Activated naive CD8-positive, alpha-beta T cell (primary cell): ENCODE results near the gene CRY1.

Experiments
- H3K27ac Mint-ChIP-seq: one replicate; pipeline ENCODE4 v1.8.0; 2021; ENCODE audit warnings: mixed read lengths
- H3K27me3 Mint-ChIP-seq: one replicate; pipeline ENCODE4 v1.8.0; 2021; ENCODE audit warnings: mixed read lengths
- H3K36me3 Mint-ChIP-seq: one replicate; pipeline ENCODE4 v1.8.0; 2021; ENCODE audit warnings: mixed read lengths
- H3K4me1 Mint-ChIP-seq: one replicate; pipeline ENCODE4 v1.8.0; 2021; ENCODE audit warnings: low read depth, mixed read lengths
- H3K4me3 Mint-ChIP-seq: one replicate; pipeline ENCODE4 v1.8.0; 2021; ENCODE audit warnings: mild to moderate bottlenecking, mixed read lengths
- H3K9me3 Mint-ChIP-seq: one replicate; pipeline ENCODE4 v1.8.0; 2021; ENCODE audit warnings: low read depth, mixed read lengths

CRY1 gene

DNA sequence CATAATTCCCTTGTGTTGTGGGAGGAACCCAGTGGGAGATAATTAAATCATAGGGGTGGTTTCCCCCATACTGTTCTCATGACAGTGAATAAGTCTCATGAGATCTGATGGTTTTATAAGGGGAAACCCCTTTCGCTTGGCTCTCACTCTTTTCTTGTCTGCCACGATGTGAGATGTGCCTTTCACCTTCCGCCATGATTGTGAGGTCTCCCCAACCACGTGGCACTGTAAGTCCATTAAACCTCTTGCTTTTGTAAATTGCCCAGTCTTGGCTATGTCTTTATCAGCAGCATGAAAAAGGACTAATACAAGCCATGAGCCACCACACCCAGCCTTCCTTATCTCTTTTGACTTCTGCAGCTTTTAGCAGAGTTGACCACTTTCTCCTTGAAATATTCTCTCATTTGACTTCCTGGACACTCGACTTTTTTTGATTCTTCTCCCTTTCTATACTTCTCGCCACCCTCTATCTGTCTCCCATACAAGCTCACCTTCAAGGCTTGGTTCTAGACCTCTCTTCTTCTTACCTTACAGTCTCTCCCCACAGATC lies 108.7 kb downstream of the CRY1 start:
- H3K36me3 Mint-ChIP-seq, result peaks cover 20% of the 10 kb centered on the region
- H3K27me3 Mint-ChIP-seq, result no peaks in the 10 kb centered on the region
- peak overlapping the region; percentile 67 for H3K27ac Mint-ChIP-seq
- H3K4me3 Mint-ChIP-seq, result peak overlapping the region; percentile 57
- peaks cover 8% of the 10 kb centered on the region for H3K9me3 Mint-ChIP-seq
- H3K4me1 Mint-ChIP-seq, result peaks cover 48% of the 10 kb centered on the region

DNA sequence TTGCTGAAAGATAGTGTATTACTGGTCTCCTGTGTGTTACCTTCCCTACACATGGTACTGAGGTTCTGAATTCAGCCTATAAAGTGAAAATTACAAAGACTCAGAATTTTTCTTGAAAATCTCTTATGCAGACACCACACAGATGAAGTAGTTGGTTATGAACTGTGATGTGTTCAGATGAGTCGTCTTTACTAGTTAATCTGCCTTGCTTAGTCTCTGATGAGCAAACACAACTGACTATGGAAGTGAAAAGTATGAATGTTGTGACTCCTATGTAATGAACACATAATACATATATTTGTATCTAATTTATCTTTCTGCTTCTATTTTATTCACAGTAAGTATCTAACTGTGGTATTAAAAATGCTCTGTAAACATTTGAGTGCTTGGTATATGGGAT lies 111.1 kb downstream of the CRY1 start:
- Mint-ChIP-seq H3K27ac (no peak overlapping the region), H3K4me1 (peaks cover 45% of the 10 kb centered on the region), H3K9me3 (peaks cover 8% of the 10 kb centered on the region), H3K27me3 (no peaks in the 10 kb centered on the region), H3K4me3 (no peak overlapping the region), H3K36me3 (peaks cover 26% of the 10 kb centered on the region)

DNA sequence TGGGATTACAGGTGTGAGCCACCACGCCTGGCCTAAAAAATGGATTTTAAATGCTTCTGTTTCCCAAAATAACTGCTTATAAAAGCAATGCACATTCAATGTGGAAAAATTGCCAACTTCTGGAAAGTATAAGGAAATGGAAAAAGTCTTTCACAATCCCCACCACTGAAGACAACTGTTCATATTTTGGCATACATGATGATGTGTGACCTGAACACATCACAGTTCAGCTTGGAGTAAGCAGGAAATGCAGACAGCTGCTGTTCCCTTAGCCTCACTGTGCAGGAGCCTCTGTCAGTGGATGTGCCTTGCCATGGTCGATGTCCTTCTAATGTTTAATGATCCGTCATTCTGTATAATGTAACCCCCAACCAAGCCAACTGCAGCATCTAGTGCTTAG lies 111.6 kb downstream of the CRY1 start:
- peaks cover 42% of the 10 kb centered on the region for H3K4me1 Mint-ChIP-seq

DNA sequence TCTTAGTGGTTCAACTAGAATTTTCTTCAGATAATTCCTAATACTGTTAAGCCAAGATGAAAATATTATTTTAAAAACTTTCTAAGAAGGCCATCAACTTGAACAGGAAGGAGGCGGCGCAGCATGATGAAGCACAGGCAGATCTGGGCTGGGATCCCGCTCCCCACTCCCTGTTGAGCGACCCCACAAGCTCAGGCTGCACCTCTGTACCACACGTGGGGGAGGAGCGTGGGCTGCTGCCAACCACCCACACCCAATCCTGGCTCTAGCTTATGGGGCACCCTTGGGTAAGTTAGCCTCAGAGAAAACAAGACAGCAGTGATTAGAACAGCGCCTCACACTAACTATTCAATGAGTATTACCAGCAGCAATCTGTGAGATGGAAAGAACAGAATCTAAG lies 112.4 kb downstream of the CRY1 start:
- H3K9me3 Mint-ChIP-seq, result peaks cover 8% of the 10 kb centered on the region
- peaks cover 34% of the 10 kb centered on the region for H3K4me1 Mint-ChIP-seq
- H3K36me3 Mint-ChIP-seq, result peaks cover 26% of the 10 kb centered on the region
- no peaks in the 10 kb centered on the region for H3K27me3 Mint-ChIP-seq
- H3K27ac Mint-ChIP-seq, result no peak overlapping the region
- no peak overlapping the region for H3K4me3 Mint-ChIP-seq

More for the DNA sequence above, 111.6 kb downstream of the CRY1 start:
- Mint-ChIP-seq H3K27ac (no peak overlapping the region), H3K4me3 (no peak overlapping the region), H3K27me3 (no peaks in the 10 kb centered on the region), H3K9me3 (peaks cover 8% of the 10 kb centered on the region), H3K36me3 (peaks cover 26% of the 10 kb centered on the region)

DNA sequence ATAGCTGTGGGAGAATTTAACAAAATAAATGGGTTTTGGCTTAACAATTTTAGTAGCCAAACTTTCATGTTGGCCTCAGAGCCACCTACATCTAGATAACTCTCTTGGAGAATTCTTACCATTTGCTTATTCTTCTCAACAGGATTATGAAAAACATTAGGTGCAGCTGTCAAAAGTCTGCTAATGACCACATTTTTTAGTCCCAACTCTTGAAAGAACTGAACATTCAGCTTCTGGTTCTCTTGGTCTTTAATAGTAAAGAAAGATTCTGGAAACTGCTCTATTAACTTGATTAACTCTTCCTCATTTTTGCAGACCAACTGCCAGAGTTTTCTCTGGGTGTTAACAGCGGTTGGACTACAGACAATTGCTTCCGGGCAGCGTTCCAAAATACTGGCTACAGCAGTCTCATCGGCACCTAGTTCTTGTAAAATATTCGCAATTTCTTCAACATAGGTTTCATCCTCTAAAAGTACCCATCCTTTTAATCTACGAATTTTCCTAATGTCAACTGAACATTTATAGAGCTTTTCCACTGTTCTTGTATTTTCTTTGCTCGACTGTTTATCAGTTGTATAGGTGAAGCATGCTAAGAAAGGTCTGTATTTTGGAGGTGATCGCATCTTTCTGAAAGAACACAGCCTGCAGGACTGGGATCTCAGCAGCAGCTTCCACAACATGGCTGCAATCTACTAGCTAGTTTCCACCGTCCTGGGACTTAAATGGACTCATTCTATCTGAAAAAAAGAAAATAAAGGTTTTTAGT lies 115.1 kb downstream of the CRY1 start:
- H3K9me3 Mint-ChIP-seq, result no peaks in the 10 kb centered on the region

DNA sequence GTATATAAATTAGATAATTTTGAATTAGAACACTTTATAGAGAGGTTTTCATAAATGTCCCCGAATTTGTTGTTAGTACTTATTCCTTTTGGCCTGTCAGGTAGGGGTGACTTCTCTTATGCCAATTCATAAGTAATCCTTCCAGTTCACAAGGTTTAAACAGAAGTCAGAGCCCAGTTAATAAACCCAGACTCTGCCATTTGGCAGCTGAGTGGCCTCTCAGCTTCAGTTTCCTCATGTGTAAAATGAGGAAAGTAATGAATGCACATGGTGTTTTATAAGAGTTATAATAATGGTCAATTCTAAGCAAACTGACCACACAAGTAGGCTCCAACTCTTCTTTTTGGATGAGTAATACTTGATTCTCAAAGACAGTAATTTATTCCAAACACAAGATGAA lies 116.7 kb downstream of the CRY1 start:
- Mint-ChIP-seq H3K27me3 (no peaks in the 10 kb centered on the region), H3K4me3 (no peak overlapping the region), H3K27ac (peak overlapping the region; percentile 34), H3K36me3 (peaks cover 6% of the 10 kb centered on the region), H3K9me3 (no peaks in the 10 kb centered on the region), H3K4me1 (peaks cover 24% of the 10 kb centered on the region)

More for the DNA sequence above, 115.1 kb downstream of the CRY1 start:
- Mint-ChIP-seq H3K27me3 (no peaks in the 10 kb centered on the region), H3K4me3 (no peak overlapping the region), H3K36me3 (peaks cover 6% of the 10 kb centered on the region), H3K27ac (peak overlapping the region; percentile 25), H3K4me1 (peaks cover 20% of the 10 kb centered on the region)

DNA sequence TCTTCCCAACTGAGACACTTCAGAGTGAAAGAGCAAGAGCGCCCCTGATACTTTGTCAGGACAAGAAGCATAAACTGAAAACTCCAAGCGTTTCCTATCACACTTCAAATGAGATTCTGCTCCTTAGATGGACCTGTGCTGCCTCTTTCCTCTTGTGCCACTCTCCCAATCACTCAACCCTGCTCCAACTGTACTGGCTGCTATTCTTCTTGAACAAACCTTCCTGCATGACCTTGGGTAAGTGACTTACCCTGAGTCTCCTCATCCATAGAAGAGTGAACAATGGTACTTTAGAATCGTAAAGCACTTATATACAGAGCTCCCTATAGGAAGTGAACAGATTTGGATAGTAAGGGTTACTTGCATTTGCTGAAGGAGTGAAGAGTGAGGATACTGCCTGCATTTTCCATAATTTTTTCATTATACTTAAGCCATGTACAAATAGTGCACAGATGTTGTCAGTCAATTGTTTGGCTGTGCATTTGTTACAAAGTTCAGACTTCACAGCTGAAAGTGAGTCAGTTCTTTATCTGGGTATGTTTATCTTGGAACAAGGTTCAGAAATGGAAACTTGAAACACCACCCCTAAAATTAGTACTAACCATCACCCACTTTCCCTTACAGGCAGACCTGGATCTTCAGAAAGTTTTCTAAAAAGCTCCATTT lies 117.2 kb downstream of the CRY1 start:
- H3K27me3 Mint-ChIP-seq, result no peaks in the 10 kb centered on the region
- no peak overlapping the region for H3K4me3 Mint-ChIP-seq
- no peaks in the 10 kb centered on the region for H3K9me3 Mint-ChIP-seq
- peak overlapping the region; percentile 47 for H3K27ac Mint-ChIP-seq
- H3K36me3 Mint-ChIP-seq, result peaks cover 6% of the 10 kb centered on the region
- H3K4me1 Mint-ChIP-seq, result peaks cover 27% of the 10 kb centered on the region

DNA sequence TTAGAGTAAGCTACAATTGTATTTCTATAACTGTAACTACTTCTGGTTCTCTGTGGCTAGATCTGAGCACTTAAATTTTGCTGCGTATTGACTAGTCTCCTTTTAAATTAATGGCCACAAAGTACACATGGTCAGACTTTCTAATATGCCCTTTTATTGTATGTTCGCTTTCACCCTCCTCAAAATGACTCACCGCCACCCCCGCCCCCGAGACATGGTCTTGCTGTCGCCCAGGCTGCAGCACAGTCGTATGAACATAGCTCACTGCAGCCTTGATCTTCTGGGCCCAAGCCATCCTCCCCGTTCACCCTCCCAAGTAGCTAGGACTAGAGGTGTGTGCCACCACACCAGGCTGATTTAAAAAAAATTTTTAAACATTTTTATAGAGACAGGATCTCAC lies 118.3 kb downstream of the CRY1 start:
- H3K9me3 Mint-ChIP-seq, result no peaks in the 10 kb centered on the region
- H3K27ac Mint-ChIP-seq, result no peak overlapping the region
- H3K4me1 Mint-ChIP-seq, result peaks cover 26% of the 10 kb centered on the region
- peaks cover 9% of the 10 kb centered on the region for H3K36me3 Mint-ChIP-seq
- no peaks in the 10 kb centered on the region for H3K27me3 Mint-ChIP-seq
- no peak overlapping the region for H3K4me3 Mint-ChIP-seq

DNA sequence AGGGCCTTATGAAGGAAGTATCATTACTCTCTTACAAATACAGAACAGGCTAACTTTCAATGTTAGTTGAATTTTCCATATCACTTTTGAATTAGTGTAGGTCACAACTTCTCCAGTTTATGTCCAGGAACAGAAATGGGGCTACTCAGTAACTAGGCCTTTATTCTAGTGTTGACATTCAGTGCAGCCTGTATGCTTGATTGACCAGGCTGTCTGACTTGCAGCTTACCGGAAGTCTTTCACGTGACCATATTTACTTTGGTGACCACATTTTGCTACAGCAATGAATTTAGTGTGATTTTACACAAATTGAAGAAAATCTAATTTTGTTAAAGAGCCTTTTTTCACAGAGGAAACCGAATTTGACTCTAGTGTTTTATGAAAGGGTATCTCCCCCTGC lies 118.8 kb downstream of the CRY1 start:
- Mint-ChIP-seq H3K27me3 (no peaks in the 10 kb centered on the region), H3K9me3 (no peaks in the 10 kb centered on the region), H3K4me1 (peaks cover 26% of the 10 kb centered on the region), H3K36me3 (peaks cover 12% of the 10 kb centered on the region), H3K4me3 (no peak overlapping the region), H3K27ac (peak overlapping the region; percentile 42)

DNA sequence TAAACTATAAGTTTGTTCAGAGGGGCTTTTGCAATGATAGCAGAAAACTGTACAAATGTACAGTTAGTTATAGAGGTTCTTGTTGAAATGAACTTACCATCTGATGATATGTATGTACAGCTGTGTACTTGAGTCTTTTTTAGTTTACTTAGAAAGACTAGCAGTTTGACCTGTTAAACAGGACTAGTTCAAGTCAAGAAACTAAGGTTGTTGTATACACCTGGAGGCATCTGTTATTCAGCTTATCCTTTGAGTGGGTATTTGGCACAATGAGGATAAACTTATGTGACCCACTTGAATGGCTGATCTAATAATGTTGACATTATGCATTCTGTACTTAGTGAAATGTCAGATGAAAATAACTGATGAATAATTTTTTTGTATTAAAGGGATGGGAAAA lies 119.8 kb downstream of the CRY1 start:
- Mint-ChIP-seq H3K4me1 (peaks cover 24% of the 10 kb centered on the region), H3K9me3 (no peaks in the 10 kb centered on the region), H3K36me3 (peaks cover 9% of the 10 kb centered on the region), H3K4me3 (no peak overlapping the region), H3K27ac (peak overlapping the region; percentile 11), H3K27me3 (no peaks in the 10 kb centered on the region)

DNA sequence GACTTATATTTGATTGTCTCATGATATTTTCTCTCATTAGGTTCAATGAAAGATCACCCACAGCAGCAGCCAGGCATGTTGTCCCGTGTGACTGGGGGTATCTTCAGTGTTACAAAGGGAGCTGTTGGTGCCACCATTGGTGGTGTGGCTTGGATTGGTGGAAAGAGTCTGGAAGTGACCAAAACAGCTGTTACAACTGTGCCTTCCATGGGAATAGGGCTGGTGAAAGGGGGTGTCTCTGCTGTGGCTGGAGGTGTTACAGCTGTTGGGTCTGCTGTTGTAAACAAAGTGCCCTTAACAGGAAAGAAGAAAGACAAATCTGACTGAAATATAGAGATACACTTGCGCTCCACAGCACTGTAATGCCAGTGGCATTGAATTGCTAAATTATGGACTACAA lies 122.3 kb downstream of the CRY1 start:
- Mint-ChIP-seq H3K27me3 (no peaks in the 10 kb centered on the region), H3K4me3 (no peak overlapping the region), H3K27ac (peak overlapping the region; percentile 30), H3K4me1 (peaks cover 24% of the 10 kb centered on the region), H3K36me3 (peaks cover 10% of the 10 kb centered on the region), H3K9me3 (no peaks in the 10 kb centered on the region)

DNA sequence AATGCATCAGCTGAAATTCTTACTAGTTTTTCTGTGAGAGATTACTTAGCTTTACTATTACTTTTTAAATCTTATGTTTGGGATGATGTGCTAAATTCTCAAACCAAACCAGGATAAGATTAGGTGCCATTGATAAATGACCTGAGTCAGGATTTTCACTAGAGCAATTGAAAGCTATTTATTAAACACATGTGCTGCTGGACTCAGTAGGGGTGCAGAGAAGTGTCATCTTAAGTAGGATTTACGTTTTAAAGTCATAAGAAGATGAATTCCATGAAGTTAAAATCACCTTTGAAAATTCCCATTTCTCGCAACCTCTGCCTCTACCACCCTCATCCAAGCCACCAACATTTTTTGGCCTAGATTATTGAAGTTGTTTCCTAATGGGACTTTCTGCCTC lies 128.8 kb downstream of the CRY1 start:
- Mint-ChIP-seq H3K36me3 (peaks cover 9% of the 10 kb centered on the region), H3K27me3 (no peaks in the 10 kb centered on the region), H3K9me3 (no peaks in the 10 kb centered on the region), H3K27ac (peak overlapping the region; percentile 41), H3K4me3 (no peak overlapping the region), H3K4me1 (peaks cover 25% of the 10 kb centered on the region)

DNA sequence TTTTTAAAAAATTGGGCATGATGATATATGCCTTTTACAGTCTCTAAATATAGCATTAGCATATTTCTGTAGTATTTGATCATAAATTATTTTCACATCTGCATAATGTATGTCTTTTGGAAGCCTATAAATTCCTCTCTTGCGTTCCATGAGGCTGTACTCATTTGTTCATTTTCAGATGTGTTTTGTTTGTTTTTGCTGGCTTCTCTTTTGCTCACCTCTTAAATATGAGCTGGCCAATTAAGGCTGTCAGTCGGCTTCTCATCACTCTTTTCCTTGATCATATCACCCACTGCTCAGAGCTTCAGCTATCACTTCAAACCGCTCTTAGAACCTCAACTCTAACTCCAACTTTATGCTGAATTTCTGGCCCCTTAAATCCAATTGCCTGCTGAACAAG lies 131.1 kb downstream of the CRY1 start:
- Mint-ChIP-seq H3K27me3 (no peaks in the 10 kb centered on the region), H3K4me1 (peaks cover 39% of the 10 kb centered on the region), H3K27ac (peak overlapping the region; percentile 3), H3K9me3 (no peaks in the 10 kb centered on the region), H3K36me3 (peaks cover 11% of the 10 kb centered on the region), H3K4me3 (no peak overlapping the region)

DNA sequence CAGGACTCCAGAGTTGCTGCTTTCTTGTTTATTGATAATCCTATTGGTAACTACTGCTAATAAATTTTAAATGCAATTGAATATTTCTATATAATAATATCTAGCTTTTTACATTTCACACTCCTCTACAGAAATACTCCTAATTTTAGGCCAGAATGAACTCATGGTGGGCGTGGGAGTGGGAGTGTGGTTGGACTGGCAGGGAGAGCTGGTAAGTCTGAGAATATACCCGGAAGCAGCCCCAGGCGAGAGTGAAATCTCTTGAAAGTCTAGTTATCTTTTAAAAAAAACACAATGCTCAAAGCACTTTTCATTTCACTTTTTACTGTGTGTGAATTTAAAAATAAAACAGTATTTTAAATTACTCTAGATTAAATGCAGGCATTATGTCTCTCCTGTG lies 132.9 kb downstream of the CRY1 start:
- Mint-ChIP-seq H3K4me3 (no peak overlapping the region), H3K36me3 (peaks cover 6% of the 10 kb centered on the region), H3K4me1 (peaks cover 42% of the 10 kb centered on the region), H3K27me3 (no peaks in the 10 kb centered on the region), H3K9me3 (no peaks in the 10 kb centered on the region), H3K27ac (no peak overlapping the region)

DNA sequence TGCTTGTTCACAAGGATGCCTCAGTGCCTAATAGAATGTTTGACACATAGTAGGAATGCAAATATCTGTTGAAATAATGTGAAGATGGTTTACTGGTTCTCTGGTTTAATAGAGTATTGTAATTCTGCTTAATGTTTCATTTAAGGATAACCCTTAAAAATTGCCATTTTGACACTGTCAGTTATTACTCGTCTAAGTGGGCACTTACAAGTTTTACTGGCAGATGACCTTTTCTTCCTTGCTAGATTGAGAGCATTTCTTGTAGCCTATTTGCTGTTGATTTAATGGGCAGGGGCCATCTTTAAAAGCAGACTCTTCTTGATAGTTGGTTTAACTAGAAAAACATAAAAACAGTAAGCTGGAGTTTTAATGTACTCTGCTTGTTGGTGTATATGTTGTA lies 135.8 kb downstream of the CRY1 start:
- Mint-ChIP-seq H3K36me3 (peaks cover 2% of the 10 kb centered on the region), H3K4me3 (peak overlapping the region; percentile 99)

More for the DNA sequence above, 135.8 kb downstream of the CRY1 start:
- no peaks in the 10 kb centered on the region for H3K27me3 Mint-ChIP-seq
- no peaks in the 10 kb centered on the region for H3K9me3 Mint-ChIP-seq
- peaks cover 38% of the 10 kb centered on the region for H3K4me1 Mint-ChIP-seq
- H3K27ac Mint-ChIP-seq, result peak overlapping the region; percentile 94
